Measurements from ENCODE around the gene TCF15.
"Not testable (repeated sequence)": the region's sequence is repeated elsewhere in the genome, so short reads cannot be mapped to it uniquely, and the experiment has no call there.

The TCF15 gene

GRCh38 chr20:650954-651353 lies 40.8 kb upstream of the TCF15 start:
- Histone ChIP-seq H3K9me3 (ENCODE audit: control insufficient read depth in 2 of 2, low read length in 2 of 2) (peaks cover 6 to 7% of the 10 kb centered on the region in 2 donors), H3K4me3 (ENCODE audit: low read length in 2 of 2) (no peak overlapping the region), H3K27me3 (ENCODE audit: control insufficient read depth in 1 of 2, insufficient read depth in 2 of 2, low read length in 2 of 2) (no peaks in the 10 kb centered on the region), H3K36me3 (ENCODE audit: control insufficient read depth in 2 of 2, insufficient read depth in 2 of 2, low read length in 2 of 2) (peaks cover 22 to 34% of the 10 kb centered on the region in 2 donors), H3K4me1 (ENCODE audit: control insufficient read depth, insufficient read depth, low read length) (peaks cover 21% of the 10 kb centered on the region), H3K27ac (ENCODE audit: low read length) (no peak overlapping the region), H3K9ac (ENCODE audit: low read length in 2 of 2) (no peak overlapping the region)

GRCh38 chr20:650281-650680 lies 40.2 kb upstream of the TCF15 start:
- no peak overlapping the region for H3K9ac ChIP-seq (ENCODE audit: low read length in 2 of 2)
- peaks cover 22 to 34% of the 10 kb centered on the region in 2 donors for H3K36me3 ChIP-seq (ENCODE audit: control insufficient read depth in 2 of 2, insufficient read depth in 2 of 2, low read length in 2 of 2)
- H3K27me3 ChIP-seq (ENCODE audit: control insufficient read depth in 1 of 2, insufficient read depth in 2 of 2, low read length in 2 of 2): no peaks in the 10 kb centered on the region
- H3K9me3 ChIP-seq (ENCODE audit: control insufficient read depth in 2 of 2, low read length in 2 of 2): peaks cover 6 to 7% of the 10 kb centered on the region in 2 donors
- H3K4me3 ChIP-seq (ENCODE audit: low read length in 2 of 2): no peak overlapping the region
- H3K4me1 ChIP-seq (ENCODE audit: control insufficient read depth, insufficient read depth, low read length): peaks cover 24% of the 10 kb centered on the region
- no peak overlapping the region for H3K27ac ChIP-seq (ENCODE audit: low read length)

GRCh38 chr20:647479-648019 lies 37.4 kb upstream of the TCF15 start:
- peaks cover 4 to 6% of the 10 kb centered on the region in 2 donors for H3K27me3 ChIP-seq (ENCODE audit: control insufficient read depth in 1 of 2, insufficient read depth in 2 of 2, low read length in 2 of 2)
- peaks cover 6 to 7% of the 10 kb centered on the region in 2 donors for H3K9me3 ChIP-seq (ENCODE audit: control insufficient read depth in 2 of 2, low read length in 2 of 2)
- peaks cover 17% of the 10 kb centered on the region for H3K4me1 ChIP-seq (ENCODE audit: control insufficient read depth, insufficient read depth, low read length)
- peaks cover 22 to 34% of the 10 kb centered on the region in 2 donors for H3K36me3 ChIP-seq (ENCODE audit: control insufficient read depth in 2 of 2, insufficient read depth in 2 of 2, low read length in 2 of 2)
- H3K9ac ChIP-seq (ENCODE audit: low read length in 2 of 2): no peak overlapping the region
- no peak overlapping the region for H3K27ac ChIP-seq (ENCODE audit: low read length)
- H3K4me3 ChIP-seq (ENCODE audit: low read length in 2 of 2): no peak overlapping the region

GRCh38 chr20:646868-647233 lies 36.7 kb upstream of the TCF15 start:
- Histone ChIP-seq H3K36me3 (ENCODE audit: control insufficient read depth in 2 of 2, insufficient read depth in 2 of 2, low read length in 2 of 2) (peaks cover 22 to 34% of the 10 kb centered on the region in 2 donors), H3K27ac (ENCODE audit: low read length) (no peak overlapping the region), H3K4me3 (ENCODE audit: low read length in 2 of 2) (no peak overlapping the region), H3K27me3 (ENCODE audit: control insufficient read depth in 1 of 2, insufficient read depth in 2 of 2, low read length in 2 of 2) (peaks cover 4 to 8% of the 10 kb centered on the region in 2 donors), H3K4me1 (ENCODE audit: control insufficient read depth, insufficient read depth, low read length) (peaks cover 13% of the 10 kb centered on the region), H3K9me3 (ENCODE audit: control insufficient read depth in 2 of 2, low read length in 2 of 2) (peaks cover 6 to 7% of the 10 kb centered on the region in 2 donors), H3K9ac (ENCODE audit: low read length in 2 of 2) (no peak overlapping the region)

DNA sequence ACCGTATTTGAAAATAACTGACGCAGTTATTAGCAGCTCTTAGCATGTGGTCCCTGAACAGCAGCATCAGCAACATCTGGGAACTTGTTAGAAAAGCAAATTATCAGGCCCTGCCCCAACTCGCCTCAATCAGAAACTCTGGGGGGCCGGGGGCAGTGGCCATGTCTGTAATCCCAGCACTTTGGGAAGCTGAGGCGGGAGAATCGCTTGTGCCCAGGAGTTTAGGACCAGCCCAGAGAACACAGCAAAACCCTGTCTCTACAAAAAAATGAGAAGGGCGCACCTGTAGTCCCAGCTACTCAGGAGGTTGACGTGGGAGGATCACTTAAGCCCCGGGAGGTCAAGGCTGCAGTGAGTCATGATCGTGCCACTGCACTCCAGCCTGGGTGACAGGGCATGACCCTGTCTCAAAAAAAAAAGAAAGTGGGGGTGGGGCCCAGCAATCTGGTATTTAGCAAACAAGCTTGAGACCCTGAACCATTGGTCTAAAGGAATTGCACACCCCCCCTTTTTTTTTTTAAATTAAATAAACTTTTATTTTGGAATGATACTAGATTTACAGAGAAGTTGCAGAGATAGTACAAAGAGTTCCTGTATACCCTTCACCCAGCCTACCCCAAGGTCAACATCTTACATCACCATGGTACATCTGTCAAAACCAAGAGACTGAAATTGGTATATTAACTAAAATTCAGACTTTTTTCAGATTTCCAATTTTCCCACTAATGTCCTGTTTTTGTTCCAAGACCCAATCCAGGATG lies 36.2 kb upstream of the TCF15 start:
- Histone ChIP-seq H3K9me3 (ENCODE audit: control insufficient read depth in 2 of 2, low read length in 2 of 2) (peaks cover 6 to 7% of the 10 kb centered on the region in 2 donors), H3K27me3 (ENCODE audit: control insufficient read depth in 1 of 2, insufficient read depth in 2 of 2, low read length in 2 of 2) (peaks cover 4 to 8% of the 10 kb centered on the region in 2 donors), H3K4me3 (ENCODE audit: low read length in 2 of 2) (no peak overlapping the region), H3K4me1 (ENCODE audit: control insufficient read depth, insufficient read depth, low read length) (peaks cover 11% of the 10 kb centered on the region), H3K36me3 (ENCODE audit: control insufficient read depth in 2 of 2, insufficient read depth in 2 of 2, low read length in 2 of 2) (peaks cover 22 to 34% of the 10 kb centered on the region in 2 donors), H3K27ac (ENCODE audit: low read length) (no peak overlapping the region), H3K9ac (ENCODE audit: low read length in 2 of 2) (no peak overlapping the region)

GRCh38 chr20:645318-646106 lies 35.4 kb upstream of the TCF15 start:
- H3K9me3 ChIP-seq (ENCODE audit: control insufficient read depth in 2 of 2, low read length in 2 of 2): peaks cover 6 to 7% of the 10 kb centered on the region in 2 donors
- peaks cover 11% of the 10 kb centered on the region for H3K4me1 ChIP-seq (ENCODE audit: control insufficient read depth, insufficient read depth, low read length)
- H3K36me3 ChIP-seq (ENCODE audit: control insufficient read depth in 2 of 2, insufficient read depth in 2 of 2, low read length in 2 of 2): peaks cover 22 to 31% of the 10 kb centered on the region in 2 donors
- no peak overlapping the region for H3K9ac ChIP-seq (ENCODE audit: low read length in 2 of 2)
- peaks cover 4 to 8% of the 10 kb centered on the region in 2 donors for H3K27me3 ChIP-seq (ENCODE audit: control insufficient read depth in 1 of 2, insufficient read depth in 2 of 2, low read length in 2 of 2)
- H3K27ac ChIP-seq (ENCODE audit: low read length): no peak overlapping the region
- no peak overlapping the region for H3K4me3 ChIP-seq (ENCODE audit: low read length in 2 of 2)

DNA sequence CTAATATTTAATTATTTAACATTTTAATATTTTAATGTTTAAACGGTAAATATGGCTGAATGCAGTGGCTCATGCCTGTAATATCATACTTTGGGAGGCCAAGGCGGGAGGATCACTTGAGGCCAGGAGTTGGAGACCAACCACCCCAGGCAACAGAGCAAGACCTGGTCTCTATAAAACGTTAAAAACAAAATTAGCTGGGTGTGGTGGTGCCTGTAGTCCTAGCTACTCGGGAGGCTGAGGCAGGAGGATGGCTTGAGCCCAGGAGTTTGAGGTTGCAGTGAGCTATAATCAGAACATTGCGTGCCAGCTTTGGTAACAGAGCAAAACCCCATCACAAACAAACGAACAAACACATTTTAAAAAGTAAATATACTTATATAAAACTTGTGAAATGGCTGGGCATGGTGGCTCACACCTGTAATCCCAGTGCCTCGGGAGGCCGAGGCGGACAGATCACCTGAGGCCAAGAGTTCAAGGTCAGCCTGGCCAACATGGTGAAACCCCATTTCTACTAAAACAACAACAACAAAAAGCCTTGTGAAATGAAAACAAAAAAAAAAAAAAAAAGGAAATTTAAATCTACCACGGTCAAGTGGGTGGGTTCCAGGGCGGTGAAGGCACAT lies 34.7 kb upstream of the TCF15 start:
- Histone ChIP-seq H3K9ac (ENCODE audit: low read length in 2 of 2) (no peak overlapping the region), H3K27me3 (ENCODE audit: control insufficient read depth in 1 of 2, insufficient read depth in 2 of 2, low read length in 2 of 2) (peaks cover 4 to 8% of the 10 kb centered on the region in 2 donors), H3K4me1 (ENCODE audit: control insufficient read depth, insufficient read depth, low read length) (peaks cover 11% of the 10 kb centered on the region), H3K27ac (ENCODE audit: low read length) (no peak overlapping the region), H3K9me3 (ENCODE audit: control insufficient read depth in 2 of 2, low read length in 2 of 2) (peaks cover 6 to 7% of the 10 kb centered on the region in 2 donors), H3K4me3 (ENCODE audit: low read length in 2 of 2) (no peak overlapping the region), H3K36me3 (ENCODE audit: control insufficient read depth in 2 of 2, insufficient read depth in 2 of 2, low read length in 2 of 2) (peaks cover 22 to 24% of the 10 kb centered on the region in 2 donors)

DNA sequence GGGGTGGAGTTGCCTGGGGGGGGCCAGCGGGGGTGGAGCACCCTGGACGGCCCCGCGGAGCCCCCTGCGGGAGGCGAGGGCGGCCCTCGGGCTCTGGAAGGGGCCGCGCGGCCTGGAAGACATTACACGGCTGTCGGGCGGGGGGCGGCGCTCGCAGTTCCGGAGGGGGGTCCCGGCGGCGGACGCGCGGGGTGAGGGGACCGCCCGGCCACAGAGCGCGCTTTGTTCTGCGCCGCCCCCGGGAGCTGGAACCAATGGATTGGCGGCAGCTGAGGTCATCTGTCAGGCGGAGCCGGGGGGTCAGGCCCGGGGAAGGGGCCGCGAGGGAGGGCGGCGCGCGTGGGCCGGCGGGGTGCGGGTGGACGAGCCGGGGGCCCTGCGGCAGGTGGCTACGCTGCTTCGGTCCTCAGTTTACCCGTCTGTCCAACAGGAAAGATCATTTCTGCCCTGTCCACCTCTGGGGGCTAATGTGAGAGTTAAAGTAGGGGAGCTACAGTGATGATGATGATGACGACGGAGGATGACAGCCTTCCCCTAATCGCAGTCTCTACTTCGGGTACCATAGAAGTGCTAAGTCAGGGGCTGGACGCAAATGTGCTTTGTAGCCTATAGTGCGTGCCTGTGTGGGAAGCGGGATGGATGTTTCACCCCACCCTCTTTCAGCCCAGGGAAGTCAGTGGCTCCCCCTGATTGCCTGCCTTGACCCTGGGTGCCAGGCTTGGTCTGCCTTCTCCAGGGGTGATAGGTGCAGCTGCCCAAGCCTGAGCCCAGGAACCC lies 32.5 kb upstream of the TCF15 start:
- Histone ChIP-seq H3K9ac (ENCODE audit: low read length in 2 of 2) (no peak overlapping the region), H3K4me3 (ENCODE audit: low read length in 2 of 2) (peak overlapping the region in 1 of 2 donors; percentile 55), H3K36me3 (ENCODE audit: control insufficient read depth in 2 of 2, insufficient read depth in 2 of 2, low read length in 2 of 2) (peaks cover 7 to 8% of the 10 kb centered on the region in 2 donors), H3K9me3 (ENCODE audit: control insufficient read depth in 2 of 2, low read length in 2 of 2) (no peaks in the 10 kb centered on the region), H3K27me3 (ENCODE audit: control insufficient read depth in 1 of 2, insufficient read depth in 2 of 2, low read length in 2 of 2) (peaks cover 4 to 8% of the 10 kb centered on the region in 2 donors), H3K27ac (ENCODE audit: low read length) (no peak overlapping the region), H3K4me1 (ENCODE audit: control insufficient read depth, insufficient read depth, low read length) (peaks cover 11% of the 10 kb centered on the region)

DNA sequence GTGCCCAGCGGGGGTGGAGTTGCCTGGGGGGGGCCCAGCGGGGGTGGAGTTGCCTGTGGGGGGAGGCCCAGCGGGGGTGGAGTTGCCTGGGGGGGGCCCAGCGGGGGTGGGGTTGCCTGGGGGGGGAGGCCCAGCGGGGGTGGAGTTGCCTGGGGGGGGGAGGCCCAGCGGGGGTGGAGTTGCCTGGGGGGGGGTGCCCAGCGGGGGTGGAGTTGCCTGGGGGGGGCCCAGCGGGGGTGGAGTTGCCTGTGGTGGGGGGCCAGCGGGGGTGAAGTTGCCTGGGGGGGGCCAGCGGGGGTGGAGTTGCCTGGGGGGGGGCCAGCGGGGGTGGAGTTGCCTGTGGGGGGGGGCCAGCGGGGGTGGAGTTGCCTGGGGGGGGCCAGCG lies 31.9 kb upstream of the TCF15 start:
- not testable (repeated sequence) for H3K27ac ChIP-seq (ENCODE audit: low read length); H3K27me3 ChIP-seq (ENCODE audit: control insufficient read depth in 1 of 2, insufficient read depth in 2 of 2, low read length in 2 of 2); H3K9ac ChIP-seq (ENCODE audit: low read length in 2 of 2); H3K36me3 ChIP-seq (ENCODE audit: control insufficient read depth in 2 of 2, insufficient read depth in 2 of 2, low read length in 2 of 2); H3K4me3 ChIP-seq (ENCODE audit: low read length in 2 of 2); H3K9me3 ChIP-seq (ENCODE audit: control insufficient read depth in 2 of 2, low read length in 2 of 2)
- H3K4me1 ChIP-seq (ENCODE audit: control insufficient read depth, insufficient read depth, low read length): peaks cover 11% of the 10 kb centered on the region

DNA sequence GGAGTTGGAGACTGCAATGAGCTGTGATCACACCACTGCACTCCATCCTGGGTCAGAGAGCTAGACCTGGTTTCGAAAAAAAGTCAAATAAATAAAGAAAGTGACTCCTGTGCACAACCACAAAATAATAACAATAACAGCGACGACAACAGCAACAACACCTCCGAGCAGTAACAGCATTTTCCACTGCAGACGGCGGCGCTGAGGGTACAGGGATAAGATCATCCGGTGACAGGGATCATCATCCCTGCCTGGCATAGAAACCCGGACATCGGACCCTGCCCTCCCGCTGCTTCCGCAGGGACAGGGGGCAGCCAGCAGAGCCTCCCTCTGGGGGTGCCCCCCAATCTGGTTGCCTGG lies 31.4 kb upstream of the TCF15 start:
- Histone ChIP-seq H3K27me3 (ENCODE audit: control insufficient read depth in 1 of 2, insufficient read depth in 2 of 2, low read length in 2 of 2) (peaks cover 5 to 8% of the 10 kb centered on the region in 2 donors), H3K27ac (ENCODE audit: low read length) (no peak overlapping the region), H3K4me1 (ENCODE audit: control insufficient read depth, insufficient read depth, low read length) (peaks cover 11% of the 10 kb centered on the region), H3K36me3 (ENCODE audit: control insufficient read depth in 2 of 2, insufficient read depth in 2 of 2, low read length in 2 of 2) (no peaks in the 10 kb centered on the region), H3K9me3 (ENCODE audit: control insufficient read depth in 2 of 2, low read length in 2 of 2) (no peaks in the 10 kb centered on the region), H3K9ac (ENCODE audit: low read length in 2 of 2) (no peak overlapping the region), H3K4me3 (ENCODE audit: low read length in 2 of 2) (no peak overlapping the region)

Measured in stomach smooth muscle (tissue), 2 donors.